ENCODE data around the gene ZMYND8.

GRCh38 chr20:47257771-47258170, 98.7 kb downstream of the ZMYND8 start:
- TF ChIP-seq CTCF (IDR thresholded peaks at IDR 0.05) = no peak
- no peak for TF ChIP-seq POLR2AphosphoS5 (IDR thresholded peaks at IDR 0.05)
- TF ChIP-seq POLR2A (IDR thresholded peaks at IDR 0.05) = no peak
- no peak for TF ChIP-seq EP300 (IDR thresholded peaks at IDR 0.05; ENCODE audit: low read depth)
